ENCODE measurements around the gene KIAA1671. TPM values are rescaled to one million over a fixed set of nuclear protein-coding genes. Genes with fewer than 3 reads are reported as not detected.

The KIAA1671 gene
- total RNA-seq, 6 donors from 2014 or later = 30.9 to 57.7 (median 42.1) TPM

DNA sequence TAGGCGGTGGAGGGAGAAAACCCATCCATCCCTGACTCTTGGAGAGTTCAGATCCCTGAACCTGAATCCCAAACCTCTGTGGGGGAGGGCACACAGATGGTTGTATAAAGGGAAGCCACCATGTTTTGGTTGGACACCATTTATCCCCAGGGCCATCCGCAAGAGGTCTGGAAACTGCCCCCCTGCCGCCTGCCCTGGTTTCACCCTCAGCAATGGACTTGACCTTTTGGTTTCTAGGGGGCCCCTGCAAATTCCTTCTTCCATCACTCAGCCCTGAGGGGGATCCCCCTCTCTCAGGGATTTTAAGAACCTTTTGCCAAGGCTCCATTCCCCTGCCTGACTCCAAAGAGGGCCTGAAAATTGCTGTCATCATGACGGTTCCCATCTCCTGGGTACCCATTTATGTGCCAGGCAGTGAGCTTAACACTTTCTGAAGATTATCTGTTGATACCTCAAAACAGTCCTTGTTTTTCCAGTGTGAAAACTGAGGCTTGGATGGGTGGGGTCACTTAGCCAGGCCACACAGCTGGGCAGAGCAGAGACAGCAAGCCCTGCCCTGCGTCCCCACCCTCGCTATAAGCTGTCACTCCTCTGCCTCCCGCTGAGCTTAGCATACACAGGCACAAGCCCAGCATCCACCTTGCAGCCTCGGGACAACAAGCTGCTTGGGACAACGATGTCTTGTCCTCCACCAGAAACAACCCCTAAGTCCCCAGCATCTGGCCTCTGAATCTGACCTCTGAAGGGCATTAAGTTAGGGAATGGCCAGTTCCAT is 213.9 kb downstream of the KIAA1671 start:
- Histone ChIP-seq H3K36me3 (peaks cover 0 to 5% (median 0%) of the 10 kb centered on the region in 4 donors), H3K4me1 (peaks cover 0 to 22% (median 8%) of the 10 kb centered on the region in 4 donors), H3K27me3 (no peaks in the 10 kb centered on the region), H3K9me3 (no peaks in the 10 kb centered on the region), H3K4me3 (no peak overlapping the region), H3K27ac (no peak overlapping the region)
- WGBS, 2 donors = 87 to 89% methylated on average over 6 to 9 of the region's 9 CpGs
- TF ChIP-seq EP300 (IDR thresholded peaks at IDR 0.05) (no peak), POLR2A (IDR thresholded peaks at IDR 0.05) (no peak), POLR2AphosphoS5 (IDR thresholded peaks at IDR 0.05) (no peak)
- TF ChIP-seq, protein P1, sequence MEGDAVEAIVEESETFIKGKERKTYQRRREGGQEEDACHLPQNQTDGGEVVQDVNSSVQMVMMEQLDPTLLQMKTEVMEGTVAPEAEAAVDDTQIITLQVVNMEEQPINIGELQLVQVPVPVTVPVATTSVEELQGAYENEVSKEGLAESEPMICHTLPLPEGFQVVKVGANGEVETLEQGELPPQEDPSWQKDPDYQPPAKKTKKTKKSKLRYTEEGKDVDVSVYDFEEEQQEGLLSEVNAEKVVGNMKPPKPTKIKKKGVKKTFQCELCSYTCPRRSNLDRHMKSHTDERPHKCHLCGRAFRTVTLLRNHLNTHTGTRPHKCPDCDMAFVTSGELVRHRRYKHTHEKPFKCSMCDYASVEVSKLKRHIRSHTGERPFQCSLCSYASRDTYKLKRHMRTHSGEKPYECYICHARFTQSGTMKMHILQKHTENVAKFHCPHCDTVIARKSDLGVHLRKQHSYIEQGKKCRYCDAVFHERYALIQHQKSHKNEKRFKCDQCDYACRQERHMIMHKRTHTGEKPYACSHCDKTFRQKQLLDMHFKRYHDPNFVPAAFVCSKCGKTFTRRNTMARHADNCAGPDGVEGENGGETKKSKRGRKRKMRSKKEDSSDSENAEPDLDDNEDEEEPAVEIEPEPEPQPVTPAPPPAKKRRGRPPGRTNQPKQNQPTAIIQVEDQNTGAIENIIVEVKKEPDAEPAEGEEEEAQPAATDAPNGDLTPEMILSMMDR (IDR thresholded peaks at IDR 0.05) = no peak
- no peak for DNase-seq
- no peak for ATAC-seq (ENCODE audit: low FRiP score in 2 of 2)

DNA sequence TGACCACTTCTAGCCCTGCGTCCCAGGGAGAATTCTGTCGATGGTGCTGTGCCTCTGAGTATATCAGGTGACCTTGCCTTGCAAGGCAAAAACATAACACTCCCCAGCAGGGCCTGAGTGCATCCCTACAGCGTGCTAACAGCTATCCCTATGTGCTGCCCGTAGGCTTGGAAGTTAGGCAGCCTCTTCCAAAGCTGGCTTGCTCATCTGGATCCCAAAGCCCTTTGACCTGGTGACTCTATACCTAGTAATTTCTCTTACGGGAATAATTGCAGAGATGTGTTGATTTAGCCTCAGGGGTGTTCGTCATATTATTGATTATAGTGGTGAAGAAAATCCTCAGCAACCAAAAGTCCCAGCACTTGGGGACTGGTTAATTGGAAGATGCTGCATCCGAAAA is 214.6 kb downstream of the KIAA1671 start:
- DNase-seq = no peak
- Histone ChIP-seq H3K4me1 (peaks cover 0 to 22% (median 8%) of the 10 kb centered on the region in 4 donors), H3K36me3 (peaks cover 0 to 5% (median 0%) of the 10 kb centered on the region in 4 donors), H3K27me3 (no peaks in the 10 kb centered on the region), H3K27ac (no peak overlapping the region), H3K4me3 (no peak overlapping the region), H3K9me3 (no peaks in the 10 kb centered on the region)
- no peak for ATAC-seq (ENCODE audit: low FRiP score in 2 of 2)
- TF ChIP-seq EP300 (IDR thresholded peaks at IDR 0.05) (no peak), POLR2AphosphoS5 (IDR thresholded peaks at IDR 0.05) (no peak), POLR2A (IDR thresholded peaks at IDR 0.05) (no peak)
- TF ChIP-seq, protein P1 (IDR thresholded peaks at IDR 0.05) = no peak
- WGBS, 2 donors = 87 to 90% methylated on average over 7 of the region's 7 CpGs

DNA sequence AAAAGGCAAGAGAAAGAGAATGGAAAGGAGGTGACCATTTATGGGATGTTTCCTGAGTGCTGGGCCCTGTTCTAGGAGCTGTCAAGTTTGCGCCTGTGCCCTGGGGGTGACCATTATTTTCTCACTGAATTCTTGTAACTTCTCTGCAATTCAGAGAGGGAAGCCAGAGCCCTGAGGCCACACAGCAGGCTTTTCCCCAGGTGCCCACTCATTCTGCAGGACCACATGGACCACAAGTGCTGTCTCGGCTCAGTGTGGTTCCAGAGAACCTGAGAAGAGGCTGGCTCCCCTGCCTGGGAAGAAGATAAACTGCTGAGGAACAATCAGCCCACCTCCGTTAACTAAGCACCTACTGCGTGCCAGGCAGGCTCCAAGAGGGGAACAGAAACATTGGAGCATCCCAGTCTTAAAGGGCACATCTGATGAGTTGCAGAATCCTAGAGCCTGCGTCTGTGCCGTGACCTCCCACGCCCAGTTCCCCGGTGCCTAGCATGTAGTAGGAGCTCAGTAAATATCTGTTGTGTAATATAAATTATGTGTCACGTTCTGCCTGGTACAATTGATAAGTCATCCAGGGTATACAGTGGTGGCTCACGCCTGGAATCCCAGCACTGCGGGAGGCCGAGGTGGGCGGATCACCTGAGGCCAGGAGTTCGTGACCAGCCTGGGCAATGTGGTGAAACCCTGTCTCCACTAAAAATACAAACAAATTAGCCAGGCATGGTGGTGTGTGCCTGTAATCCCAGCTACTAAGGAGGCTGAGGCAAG is 215.5 kb downstream of the KIAA1671 start:
- Histone ChIP-seq H3K36me3 (peaks cover 0 to 6% (median 2%) of the 10 kb centered on the region in 4 donors), H3K9me3 (no peaks in the 10 kb centered on the region), H3K27ac (no peak overlapping the region), H3K4me1 (peaks cover 0 to 22% (median 8%) of the 10 kb centered on the region in 4 donors), H3K27me3 (no peaks in the 10 kb centered on the region), H3K4me3 (no peak overlapping the region)
- 86 to 87% methylated on average over 14 of the region's 14 CpGs for WGBS, 2 donors
- no peak for TF ChIP-seq POLR2A (IDR thresholded peaks at IDR 0.05)
- TF ChIP-seq POLR2AphosphoS5 (IDR thresholded peaks at IDR 0.05) = no peak
- TF ChIP-seq, protein P1 (IDR thresholded peaks at IDR 0.05) = no peak
- no peak for TF ChIP-seq EP300 (IDR thresholded peaks at IDR 0.05)
- DNase-seq (no peak), ATAC-seq (ENCODE audit: low FRiP score in 2 of 2) (no peak)

DNA sequence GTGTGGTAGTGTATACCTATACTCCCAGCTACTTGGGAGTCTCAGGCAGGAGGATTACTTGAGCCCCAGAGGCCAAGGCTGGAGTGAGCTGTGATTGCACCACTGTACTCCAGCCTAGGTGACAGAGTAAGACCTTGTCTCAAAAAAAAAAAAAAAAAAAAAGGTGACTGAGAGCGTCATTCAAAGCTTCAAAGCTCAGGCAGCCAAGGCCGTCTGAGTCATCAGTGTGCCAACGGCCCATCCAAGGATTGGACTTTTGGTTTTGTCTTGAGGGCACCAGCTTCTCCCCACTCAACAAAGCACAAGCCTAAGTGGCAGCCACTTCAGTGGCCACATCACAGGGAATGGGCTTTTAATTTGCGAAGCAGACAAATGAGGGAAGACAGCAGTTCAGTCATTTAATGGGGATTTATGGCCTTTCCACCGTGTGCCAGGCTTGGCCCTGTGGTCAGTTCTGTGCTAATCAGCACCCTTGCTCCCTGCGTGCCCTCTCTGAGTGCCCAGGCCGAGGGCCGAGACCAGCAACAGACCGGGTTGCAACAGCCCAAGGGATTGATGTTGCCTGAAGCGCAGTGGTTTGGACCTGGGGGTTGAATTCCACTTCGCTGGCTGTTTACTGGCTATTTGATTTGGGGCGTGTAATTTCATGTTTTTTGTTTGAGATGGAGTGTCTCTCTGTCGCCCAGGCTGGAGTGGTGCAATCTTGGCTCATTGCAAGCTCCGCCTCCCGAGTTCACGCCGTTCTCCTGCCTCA is 216.9 kb downstream of the KIAA1671 start:
- Histone ChIP-seq H3K27ac (peak overlapping the region in 3 of 4 donors; percentile 35 to 50 (median 49)), H3K4me1 (peaks cover 0 to 13% (median 8%) of the 10 kb centered on the region in 4 donors), H3K27me3 (no peaks in the 10 kb centered on the region), H3K9me3 (no peaks in the 10 kb centered on the region), H3K4me3 (no peak overlapping the region), H3K36me3 (peaks cover 4 to 15% (median 10%) of the 10 kb centered on the region in 4 donors)
- ATAC-seq (ENCODE audit: low FRiP score in 2 of 2) (peak in 1 of 2 donors; percentile 37), DNase-seq (peak in 1 of 2 donors; percentile 67)
- WGBS, 2 donors = 72 to 74% methylated on average over 16 to 17 of the region's 17 CpGs
- TF ChIP-seq, protein P1 (IDR thresholded peaks at IDR 0.05) = no peak
- no peak for TF ChIP-seq POLR2A (IDR thresholded peaks at IDR 0.05)
- no peak for TF ChIP-seq EP300 (IDR thresholded peaks at IDR 0.05)
- TF ChIP-seq POLR2AphosphoS5 (IDR thresholded peaks at IDR 0.05) = no peak
